Measurements from ENCODE around the gene ECE2.

DNA sequence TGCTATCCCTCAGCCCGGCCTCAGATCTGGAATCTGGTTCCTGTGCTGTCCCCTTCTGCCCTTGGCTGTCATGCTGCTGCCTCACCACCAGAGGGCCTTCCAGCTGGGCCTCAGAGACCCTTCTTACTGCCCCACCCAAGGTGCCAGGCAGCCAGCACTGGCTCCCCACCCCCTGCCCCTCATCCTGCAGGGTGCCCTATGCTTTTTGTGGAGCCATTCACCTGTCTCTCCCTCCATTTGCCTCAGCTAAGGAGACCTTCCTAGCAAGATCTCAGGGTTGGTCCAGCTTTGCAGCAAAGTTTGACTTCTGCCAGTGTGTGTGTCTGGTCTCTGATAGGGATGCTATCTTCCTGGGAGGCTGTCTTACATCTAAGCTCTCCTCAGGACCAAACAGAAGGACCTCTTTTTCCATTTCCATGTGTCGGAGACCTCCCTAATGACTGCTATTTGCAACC lies 48.3 kb upstream of the ECE2 start:
- TF ChIP-seq, protein P1, sequence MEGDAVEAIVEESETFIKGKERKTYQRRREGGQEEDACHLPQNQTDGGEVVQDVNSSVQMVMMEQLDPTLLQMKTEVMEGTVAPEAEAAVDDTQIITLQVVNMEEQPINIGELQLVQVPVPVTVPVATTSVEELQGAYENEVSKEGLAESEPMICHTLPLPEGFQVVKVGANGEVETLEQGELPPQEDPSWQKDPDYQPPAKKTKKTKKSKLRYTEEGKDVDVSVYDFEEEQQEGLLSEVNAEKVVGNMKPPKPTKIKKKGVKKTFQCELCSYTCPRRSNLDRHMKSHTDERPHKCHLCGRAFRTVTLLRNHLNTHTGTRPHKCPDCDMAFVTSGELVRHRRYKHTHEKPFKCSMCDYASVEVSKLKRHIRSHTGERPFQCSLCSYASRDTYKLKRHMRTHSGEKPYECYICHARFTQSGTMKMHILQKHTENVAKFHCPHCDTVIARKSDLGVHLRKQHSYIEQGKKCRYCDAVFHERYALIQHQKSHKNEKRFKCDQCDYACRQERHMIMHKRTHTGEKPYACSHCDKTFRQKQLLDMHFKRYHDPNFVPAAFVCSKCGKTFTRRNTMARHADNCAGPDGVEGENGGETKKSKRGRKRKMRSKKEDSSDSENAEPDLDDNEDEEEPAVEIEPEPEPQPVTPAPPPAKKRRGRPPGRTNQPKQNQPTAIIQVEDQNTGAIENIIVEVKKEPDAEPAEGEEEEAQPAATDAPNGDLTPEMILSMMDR (IDR thresholded peaks at IDR 0.05) = peak; percentile 65 to 85 (median 84)
- TF ChIP-seq POLR2A (IDR thresholded peaks at IDR 0.05) = no peak

Measured in right lobe of liver (tissue), 4 donors.